Peyer's patch (tissue), 4 donors: Measurements from ENCODE around the gene RFFL. TPM values are rescaled to one million over a fixed set of nuclear protein-coding genes. Genes with fewer than 3 reads are reported as not detected.

ENCODE experiments used
- DNase-seq, 3 donors: peaks; one replicate each; pipeline ENCODE4 v3.0.0-alpha.2; 2017 to 2019
- H3K27ac ChIP-seq, 4 donors: fragments of 200-600 bp; sonication (generic); one replicate each; pipeline ENCODE4 v1.5.1; 2016 to 2019
- H3K27me3 ChIP-seq, 2 donors: fragments of 200-600 bp; sonication (generic); one replicate each; pipeline ENCODE4 v1.5.1; 2019
- H3K36me3 ChIP-seq, 3 donors: fragments of 200-600 bp; sonication (generic); one replicate each; pipeline ENCODE4 v1.5.1; 2016 to 2019
- H3K4me1 ChIP-seq, 4 donors: fragments of 200-600 bp; sonication (generic); one replicate each; pipeline ENCODE4 v1.5.1; 2016 to 2019
- H3K4me3 ChIP-seq, 4 donors: fragments of 200-600 bp; sonication (generic); 1 replicate in 3 of 4; 2 replicates in 1 of 4; pipeline ENCODE4 v1.5.1; 2016 to 2019; ENCODE audit warnings: mild to moderate bottlenecking in 1 of 4
- H3K9me3 ChIP-seq, 4 donors: fragments of 200-600 bp; sonication (generic); one replicate each; pipeline ENCODE4 v1.5.1; 2016 to 2019; ENCODE audit warnings: mild to moderate bottlenecking in 1 of 4
- POLR2A ChIP-seq, 2 donors: fragments of 450-650 bp; IDR thresholded peaks; one replicate each; pipeline ENCODE4 v1.5.1; 2017; ENCODE audit warnings: antibody characterized with exemption in 2 of 2, mild to moderate bottlenecking in 2 of 2, moderate library complexity in 2 of 2
- total RNA-seq, 4 donors: library from RNA; depleted of rRNA; stranded (reverse); fragments of >200 nt; gene quantifications; one replicate each; pipeline ENCODE4 v1.1.0, GENCODE V29; 2016
- TF ChIP-seq, protein P1 (sequence below), 6 experiments: fragments of 450-650 bp in 4 of 6; fragments of 200-600 bp in 2 of 6; sonication (generic) in 1 of 6; IDR thresholded peaks; one replicate each; pipeline ENCODE4 v1.5.1; 2017 to 2019; ENCODE audit warnings: antibody characterized with exemption in 6 of 6, mild to moderate bottlenecking in 3 of 6, moderate library complexity in 1 of 6

Gene RFFL
- total RNA-seq, 4 donors from 2014 or later, result 33.0 to 76.7 (median 43.0) TPM

DNA sequence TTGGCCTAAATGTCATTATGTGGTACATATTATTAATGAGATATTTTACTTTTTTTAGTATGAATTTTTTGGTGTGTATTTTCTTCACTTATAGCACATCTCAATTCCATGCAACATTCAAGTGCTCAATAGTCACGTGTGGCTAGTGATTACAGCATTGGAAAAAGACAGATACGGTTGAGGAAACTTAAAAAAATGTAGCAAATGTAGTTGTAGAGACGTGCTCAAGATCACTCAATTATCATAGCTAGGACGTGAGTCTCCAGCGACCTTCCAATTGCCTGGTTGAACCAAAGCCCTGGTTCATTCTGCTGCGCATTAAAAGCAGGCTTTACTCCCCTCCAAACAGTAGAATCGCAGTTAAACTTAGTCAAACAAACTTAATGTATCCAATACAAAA is 84.4 kb downstream of the RFFL start:
- H3K27ac ChIP-seq, result no peak overlapping the region
- H3K9me3 ChIP-seq, result no peaks in the 10 kb centered on the region
- no peak for TF ChIP-seq POLR2A (IDR thresholded peaks at IDR 0.05)
- TF ChIP-seq, protein P1, sequence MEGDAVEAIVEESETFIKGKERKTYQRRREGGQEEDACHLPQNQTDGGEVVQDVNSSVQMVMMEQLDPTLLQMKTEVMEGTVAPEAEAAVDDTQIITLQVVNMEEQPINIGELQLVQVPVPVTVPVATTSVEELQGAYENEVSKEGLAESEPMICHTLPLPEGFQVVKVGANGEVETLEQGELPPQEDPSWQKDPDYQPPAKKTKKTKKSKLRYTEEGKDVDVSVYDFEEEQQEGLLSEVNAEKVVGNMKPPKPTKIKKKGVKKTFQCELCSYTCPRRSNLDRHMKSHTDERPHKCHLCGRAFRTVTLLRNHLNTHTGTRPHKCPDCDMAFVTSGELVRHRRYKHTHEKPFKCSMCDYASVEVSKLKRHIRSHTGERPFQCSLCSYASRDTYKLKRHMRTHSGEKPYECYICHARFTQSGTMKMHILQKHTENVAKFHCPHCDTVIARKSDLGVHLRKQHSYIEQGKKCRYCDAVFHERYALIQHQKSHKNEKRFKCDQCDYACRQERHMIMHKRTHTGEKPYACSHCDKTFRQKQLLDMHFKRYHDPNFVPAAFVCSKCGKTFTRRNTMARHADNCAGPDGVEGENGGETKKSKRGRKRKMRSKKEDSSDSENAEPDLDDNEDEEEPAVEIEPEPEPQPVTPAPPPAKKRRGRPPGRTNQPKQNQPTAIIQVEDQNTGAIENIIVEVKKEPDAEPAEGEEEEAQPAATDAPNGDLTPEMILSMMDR (IDR thresholded peaks at IDR 0.05), result no peak

DNA sequence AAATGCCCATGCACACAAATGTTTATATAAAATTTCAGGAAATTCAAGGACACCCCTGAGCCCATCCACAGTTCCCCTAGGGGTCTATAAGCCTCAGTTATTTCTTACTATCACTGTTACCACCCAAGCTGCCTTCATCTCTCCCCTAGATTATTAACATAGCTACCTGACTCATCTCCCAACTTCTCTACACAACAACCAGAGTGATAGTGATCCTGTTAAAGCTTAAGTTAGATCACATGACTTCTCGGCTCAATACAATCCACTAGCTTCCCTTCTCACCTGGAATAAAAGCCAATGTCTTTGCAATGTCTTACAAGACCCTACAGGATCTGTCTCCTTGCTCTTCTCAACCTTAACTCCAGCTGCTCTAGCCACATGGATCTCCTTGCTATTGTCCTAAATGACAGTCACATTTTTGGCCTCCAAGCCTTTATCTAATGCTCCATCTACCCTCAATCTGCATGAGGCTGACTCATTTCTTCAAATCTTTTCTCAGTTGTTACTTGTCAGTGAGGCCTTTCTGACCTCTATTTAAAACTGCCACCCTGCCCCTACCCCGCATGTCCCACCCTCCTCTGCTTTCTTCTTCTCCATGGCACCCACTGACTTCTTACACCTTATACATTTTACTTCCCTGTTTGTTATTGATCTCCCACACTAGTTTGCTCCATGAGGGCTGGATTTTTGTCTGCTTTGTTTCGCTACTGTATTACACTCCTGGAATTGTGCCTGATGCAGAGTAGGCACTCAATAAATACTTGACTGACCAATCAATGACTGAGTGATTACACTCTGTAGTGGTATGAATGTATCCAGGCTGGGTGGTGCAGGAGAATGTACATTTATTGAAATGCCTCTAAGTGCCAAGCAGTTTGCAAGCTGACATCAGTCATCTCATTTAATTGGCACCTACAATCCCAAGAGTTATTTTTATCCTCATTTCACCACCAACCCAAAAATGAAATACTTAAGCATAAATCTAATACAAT is 88.4 kb downstream of the RFFL start:
- DNase-seq, result no peak
- peaks cover 0 to 5% (median 0%) of the 10 kb centered on the region in 4 donors for H3K4me1 ChIP-seq
- H3K27me3 ChIP-seq, result no peaks in the 10 kb centered on the region
- H3K36me3 ChIP-seq, result no peaks in the 10 kb centered on the region
- no peaks in the 10 kb centered on the region for H3K9me3 ChIP-seq
- H3K4me3 ChIP-seq, result no peak overlapping the region
- no peak overlapping the region for H3K27ac ChIP-seq
- TF ChIP-seq, protein P1 (IDR thresholded peaks at IDR 0.05), result no peak
- no peak for TF ChIP-seq POLR2A (IDR thresholded peaks at IDR 0.05)

More for the DNA sequence above, 84.4 kb downstream of the RFFL start:
- peaks cover 0 to 19% (median 2%) of the 10 kb centered on the region in 4 donors for H3K4me1 ChIP-seq
- no peak for DNase-seq
- H3K4me3 ChIP-seq, result no peak overlapping the region
- no peaks in the 10 kb centered on the region for H3K27me3 ChIP-seq
- no peaks in the 10 kb centered on the region for H3K36me3 ChIP-seq

DNA sequence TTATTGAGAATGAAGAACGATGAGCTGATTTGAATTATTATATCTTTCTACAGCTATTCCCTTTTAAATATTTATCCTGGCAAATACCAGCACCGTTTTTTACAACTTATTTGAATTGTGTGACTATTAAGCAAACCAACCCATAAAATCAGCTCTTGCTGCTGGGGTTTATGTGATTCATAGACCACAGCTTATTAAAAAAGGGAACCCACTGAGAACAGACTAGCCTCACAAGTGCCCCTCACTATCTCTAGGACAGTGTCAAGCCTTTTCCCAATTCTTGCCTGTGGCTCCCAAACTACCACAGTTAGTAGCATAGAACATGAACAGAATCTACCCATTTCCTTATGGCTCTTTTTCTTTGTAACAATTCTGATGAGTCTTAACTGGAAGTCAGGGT is 89.3 kb downstream of the RFFL start:
- Histone ChIP-seq H3K4me1 (no peaks in the 10 kb centered on the region), H3K4me3 (no peak overlapping the region), H3K27me3 (no peaks in the 10 kb centered on the region), H3K27ac (no peak overlapping the region), H3K36me3 (no peaks in the 10 kb centered on the region), H3K9me3 (no peaks in the 10 kb centered on the region)
- TF ChIP-seq, protein P1 (IDR thresholded peaks at IDR 0.05), result no peak
- no peak for TF ChIP-seq POLR2A (IDR thresholded peaks at IDR 0.05)
- DNase-seq, result no peak

DNA sequence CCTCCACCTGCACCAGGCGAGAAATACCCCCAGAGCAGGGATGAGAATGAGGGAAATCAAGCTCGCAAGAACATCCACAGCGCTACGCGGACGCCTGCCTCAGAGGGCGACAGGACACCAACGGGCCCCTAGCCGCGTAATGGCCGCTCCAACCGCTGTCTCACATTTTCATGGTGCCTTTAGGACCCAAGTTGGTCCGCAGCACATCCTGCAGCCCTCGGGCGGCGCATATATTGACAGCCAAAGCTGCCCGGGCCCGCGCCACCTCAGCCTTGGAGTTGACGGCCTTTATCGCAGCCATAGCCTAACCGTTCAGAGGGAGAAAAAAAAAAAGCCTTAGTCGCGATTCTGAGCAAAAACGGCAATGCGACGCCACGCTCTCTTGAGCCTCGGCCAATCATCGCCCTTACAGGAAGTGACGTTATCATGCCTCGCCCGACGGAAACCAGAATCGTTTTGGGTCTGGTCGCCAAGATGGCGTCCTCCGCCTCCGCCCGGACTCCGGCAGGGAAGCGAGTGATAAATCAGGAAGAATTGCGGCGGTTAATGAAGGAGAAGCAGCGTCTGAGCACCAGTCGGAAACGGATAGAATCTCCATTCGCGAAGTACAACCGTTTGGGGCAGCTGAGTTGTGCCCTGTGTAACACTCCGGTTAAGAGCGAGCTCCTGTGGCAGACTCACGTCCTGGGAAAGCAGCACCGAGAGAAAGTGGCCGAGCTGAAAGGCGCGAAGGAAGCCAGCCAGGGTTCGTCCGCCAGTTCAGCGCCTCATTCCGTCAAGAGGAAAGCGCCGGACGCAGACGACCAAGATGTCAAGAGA is 102.2 kb downstream of the RFFL start, which contains the start of the genes CCT6B and ZNF830:
Gene CCT6B (minus strand): TSS at position 368 of the 819 bp plus-strand sequence. CDS start 67 bp downstream, at position 301.
Gene ZNF830 (plus strand): TSS at position 448 of the 819 bp plus-strand sequence. CDS start 27 bp downstream, at position 475.
- H3K36me3 ChIP-seq, result peaks cover 0 to 24% (median 0%) of the 10 kb centered on the region in 3 donors

DNA sequence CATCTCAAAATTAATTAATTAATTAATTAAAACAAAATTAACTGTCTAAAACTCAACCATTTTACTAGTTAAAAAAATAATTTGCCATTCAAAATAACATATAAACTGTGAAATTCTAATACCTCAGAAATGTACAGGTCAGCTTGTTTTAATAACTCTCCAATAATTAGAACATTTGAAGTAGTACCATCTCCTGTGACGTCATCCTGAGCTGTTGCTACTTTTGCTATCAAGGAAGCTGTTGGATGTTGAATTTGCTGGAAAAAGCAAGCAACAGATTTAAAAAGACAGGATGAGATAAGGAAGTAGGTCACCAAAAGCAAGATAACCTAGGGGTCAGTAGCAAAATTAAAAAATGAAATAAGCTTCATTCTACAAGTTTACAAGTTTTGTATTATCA is 105.1 kb downstream of the RFFL start:
- H3K4me1 ChIP-seq, result peaks cover 0 to 15% (median 5%) of the 10 kb centered on the region in 4 donors
- H3K27me3 ChIP-seq, result no peaks in the 10 kb centered on the region
- H3K27ac ChIP-seq, result no peak overlapping the region
- no peak overlapping the region for H3K4me3 ChIP-seq
- H3K9me3 ChIP-seq, result no peaks in the 10 kb centered on the region
- no peak for DNase-seq
- no peaks in the 10 kb centered on the region for H3K36me3 ChIP-seq
- TF ChIP-seq, protein P1 (IDR thresholded peaks at IDR 0.05), result no peak
- no peak for TF ChIP-seq POLR2A (IDR thresholded peaks at IDR 0.05)

More for the DNA sequence above, 102.2 kb downstream of the RFFL start, which contains the start of the genes CCT6B and ZNF830:
- peak; percentile 54 to 57 for TF ChIP-seq POLR2A (IDR thresholded peaks at IDR 0.05)
- TF ChIP-seq, protein P1 (IDR thresholded peaks at IDR 0.05), result no peak
- Histone ChIP-seq H3K4me1 (peaks cover 0 to 17% (median 5%) of the 10 kb centered on the region in 4 donors), H3K27me3 (no peaks in the 10 kb centered on the region), H3K4me3 (peak within 1 kb of the TSS; percentile 76 to 90 (median 85)), H3K9me3 (no peaks in the 10 kb centered on the region), H3K27ac (peak within 1 kb of the TSS; percentile 88 to 91 (median 90))
- peak; percentile 90 to 97 (median 92) for DNase-seq
